HT1080 (cell line): Measurements from ENCODE around the gene EXOSC2. TPM values are rescaled to one million over a fixed set of nuclear protein-coding genes. Genes with fewer than 3 reads are reported as not detected.

Source experiments
- DNase-seq: peaks from one replicate; pipeline ENCODE4 v3.0.0-alpha.2; 2015; ENCODE audit warnings: low read depth
- total RNA-seq: library from RNA; depleted of rRNA; stranded (reverse); fragments of >200 nt; shearing (Covaris generic); gene quantifications from 2 replicates; pipeline ENCODE4 v1.2.3, GENCODE V29; 2014

Gene EXOSC2
- total RNA-seq, 1 experiment from 2014 or later: 69.6 TPM

DNA sequence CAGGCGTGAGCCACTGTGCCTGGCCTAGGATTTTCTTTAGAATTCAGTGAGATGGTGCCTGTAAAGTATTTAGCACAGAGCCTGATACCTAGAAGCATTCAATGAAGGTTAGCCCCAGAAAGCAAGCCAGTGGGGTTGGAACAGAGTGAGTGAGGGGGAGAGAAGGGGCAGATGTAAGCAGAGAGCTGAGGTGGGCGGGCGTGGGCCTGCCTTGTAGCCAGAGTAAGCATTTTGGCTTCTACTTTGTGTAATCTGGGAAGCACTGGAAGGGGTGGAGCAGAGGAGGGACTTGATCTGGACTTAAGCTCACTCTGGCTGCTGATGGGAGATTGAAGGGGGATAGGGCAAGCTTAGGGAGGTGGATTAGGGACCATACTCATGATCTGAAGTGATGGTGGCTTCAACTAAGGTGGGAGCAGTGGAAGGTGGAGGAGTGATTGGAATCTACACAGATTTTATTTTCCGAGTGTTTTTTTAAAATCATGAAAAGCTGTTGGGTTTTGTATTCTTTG lies 2.6 kb downstream of the EXOSC2 start:
- DNase-seq: no peak

DNA sequence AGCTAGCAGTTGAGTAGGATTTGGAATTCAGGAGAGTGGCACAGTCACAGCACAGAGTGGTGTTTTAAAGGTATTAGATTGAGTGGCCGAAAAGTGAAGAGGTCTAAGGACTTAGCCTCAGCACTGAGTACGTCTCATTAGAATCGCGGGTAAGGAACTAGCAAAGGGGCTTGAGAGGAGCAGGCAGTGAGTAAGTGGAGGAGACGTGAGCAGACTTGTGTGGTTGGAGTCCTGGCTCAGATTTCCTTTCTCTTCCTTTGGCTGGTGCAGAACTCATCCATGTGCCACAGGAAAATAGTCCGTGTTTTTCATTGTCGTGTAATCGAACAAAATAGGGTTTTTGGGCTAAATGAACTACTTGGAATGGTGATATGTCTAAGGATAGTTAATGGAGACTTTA lies 3.4 kb downstream of the EXOSC2 start:
- no peak for DNase-seq

DNA sequence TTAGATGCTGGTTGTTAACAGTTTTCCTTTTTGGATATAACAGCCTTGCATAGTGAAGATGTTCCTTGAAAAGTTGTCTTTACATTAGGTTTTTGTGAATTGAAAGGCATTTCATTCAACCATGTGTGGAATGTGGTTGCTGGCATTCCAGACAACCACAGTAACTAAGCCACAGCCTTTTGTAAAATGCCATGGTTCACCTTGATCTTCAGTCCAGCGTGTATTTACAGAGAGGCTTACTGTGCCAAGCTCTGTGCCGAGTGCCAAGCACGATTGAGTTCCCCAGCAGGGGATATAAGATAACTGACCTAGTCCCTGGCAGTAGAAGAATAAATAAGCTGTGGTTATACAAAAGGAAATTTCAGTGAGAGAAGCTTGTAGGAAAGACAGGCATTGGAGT lies 4.9 kb downstream of the EXOSC2 start:
- DNase-seq: peak; percentile 43

DNA sequence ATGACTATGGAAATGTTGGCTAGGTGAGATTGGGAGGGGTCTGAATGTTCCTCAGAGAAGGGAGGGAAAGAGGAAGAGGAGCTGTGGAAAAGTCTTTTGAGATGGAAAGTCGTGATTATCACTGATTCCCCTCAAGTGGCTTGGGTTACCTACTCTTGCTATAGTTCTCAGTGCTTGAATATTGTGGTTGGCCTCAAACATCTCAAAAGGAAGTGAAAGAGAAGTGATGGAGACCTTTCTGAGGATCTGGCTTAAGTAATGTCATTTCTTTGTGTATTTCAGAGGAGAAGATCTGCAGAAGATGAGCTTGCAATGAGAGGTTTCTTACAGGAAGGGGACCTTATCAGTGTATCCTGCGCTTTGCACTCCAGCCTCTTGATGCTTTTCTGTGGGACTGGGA lies 5.5 kb downstream of the EXOSC2 start:
- no peak for DNase-seq

DNA sequence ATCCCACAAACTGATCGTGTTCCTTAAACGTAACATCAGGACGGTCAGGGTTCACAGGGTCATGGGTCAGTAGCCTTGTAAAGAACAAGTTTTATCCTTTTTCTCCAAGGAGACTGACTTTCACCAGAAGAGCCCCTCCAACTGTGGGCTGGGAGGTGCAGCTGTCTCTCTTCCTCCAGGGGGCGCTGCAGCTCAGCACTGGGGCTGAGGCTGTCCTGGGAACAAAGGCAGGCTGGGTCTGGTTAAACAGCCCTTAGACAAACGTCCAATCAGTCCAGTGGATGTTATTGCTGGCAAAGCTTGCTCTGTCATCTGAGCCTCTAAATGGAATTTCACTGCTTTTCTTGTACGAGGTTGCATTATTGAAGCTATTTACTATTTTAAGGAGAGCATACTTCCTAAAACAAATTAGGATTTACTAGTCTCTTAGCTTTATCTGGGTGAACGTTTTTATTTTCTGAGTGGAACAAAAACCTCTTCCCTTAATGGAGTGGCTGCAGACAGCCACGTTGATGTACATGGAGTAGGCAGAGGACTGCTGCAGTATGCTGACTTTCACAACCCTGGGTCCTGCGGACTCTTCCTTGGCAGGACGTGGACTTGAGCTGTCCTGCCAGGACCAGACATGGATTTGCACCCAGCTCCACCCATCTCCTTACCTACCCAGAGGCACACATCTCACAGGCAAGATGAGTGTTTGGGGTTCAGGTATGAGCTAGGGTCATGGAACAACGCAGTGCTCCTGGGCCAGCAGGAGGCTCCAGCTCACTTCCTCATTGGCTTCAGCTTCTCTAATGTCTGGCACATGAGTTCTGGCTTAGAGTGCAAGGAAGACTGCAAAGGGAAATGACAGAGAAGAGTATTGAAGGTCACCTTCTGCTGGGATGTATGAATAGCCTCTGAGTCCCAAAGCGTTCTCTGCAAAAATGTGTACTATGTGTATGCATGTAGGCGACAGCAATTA lies 7.8 kb downstream of the EXOSC2 start:
- peak; percentile 46 for DNase-seq

DNA sequence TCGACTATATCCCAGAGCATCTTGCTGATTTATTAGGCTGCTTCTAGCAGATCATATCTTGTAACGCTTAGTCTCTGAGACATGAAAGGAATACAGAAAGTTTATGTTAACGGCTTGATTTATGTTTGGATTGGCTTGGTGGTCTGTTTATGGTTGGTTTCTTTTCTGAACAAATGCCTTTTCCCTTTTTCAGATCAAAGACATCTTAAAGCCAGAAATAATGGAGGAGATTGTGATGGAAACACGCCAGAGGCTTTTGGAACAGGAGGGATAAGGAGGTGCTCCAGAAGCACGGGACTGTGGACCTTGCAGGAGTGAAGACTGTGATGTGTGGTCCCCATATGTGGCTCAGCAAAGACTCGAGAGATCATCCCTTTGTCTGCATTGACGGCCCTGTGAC lies 9.9 kb downstream of the EXOSC2 start:
- DNase-seq: no peak

DNA sequence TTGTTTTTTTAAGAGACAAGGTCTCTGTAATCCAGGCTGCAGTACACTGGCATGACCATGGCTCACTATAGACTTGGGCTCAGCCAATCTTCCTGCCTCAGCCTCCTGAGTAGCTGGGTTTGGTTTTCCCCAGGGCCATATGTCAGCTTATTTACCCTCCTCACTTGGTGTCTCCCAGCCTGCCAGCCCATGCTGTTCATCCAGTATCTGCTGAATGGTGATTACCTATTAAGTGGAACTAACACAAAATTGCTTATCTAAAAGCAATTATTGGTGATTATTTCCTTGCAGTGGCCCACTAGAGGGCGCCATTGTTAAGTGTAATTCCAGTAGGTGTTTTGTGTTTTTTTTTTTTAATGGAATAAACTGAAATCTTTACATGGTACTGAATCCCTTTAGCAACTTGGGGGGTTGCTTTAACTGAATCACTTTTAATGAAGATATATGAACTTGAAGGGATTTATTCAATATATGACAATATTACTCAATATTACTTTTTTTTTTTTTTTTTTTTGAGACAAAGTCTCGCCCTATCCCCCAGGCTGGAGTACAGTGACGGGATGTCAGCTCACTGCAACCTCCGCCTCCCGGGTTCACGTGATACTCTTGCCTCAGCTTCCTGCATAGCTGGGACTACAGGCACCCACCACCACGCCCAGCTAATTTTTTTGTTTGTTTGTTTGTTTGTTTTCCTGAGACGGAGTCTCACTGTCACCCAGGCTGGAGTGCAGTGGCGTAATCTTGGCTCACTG lies 13.8 kb downstream of the EXOSC2 start:
- peak; percentile 51 for DNase-seq

DNA sequence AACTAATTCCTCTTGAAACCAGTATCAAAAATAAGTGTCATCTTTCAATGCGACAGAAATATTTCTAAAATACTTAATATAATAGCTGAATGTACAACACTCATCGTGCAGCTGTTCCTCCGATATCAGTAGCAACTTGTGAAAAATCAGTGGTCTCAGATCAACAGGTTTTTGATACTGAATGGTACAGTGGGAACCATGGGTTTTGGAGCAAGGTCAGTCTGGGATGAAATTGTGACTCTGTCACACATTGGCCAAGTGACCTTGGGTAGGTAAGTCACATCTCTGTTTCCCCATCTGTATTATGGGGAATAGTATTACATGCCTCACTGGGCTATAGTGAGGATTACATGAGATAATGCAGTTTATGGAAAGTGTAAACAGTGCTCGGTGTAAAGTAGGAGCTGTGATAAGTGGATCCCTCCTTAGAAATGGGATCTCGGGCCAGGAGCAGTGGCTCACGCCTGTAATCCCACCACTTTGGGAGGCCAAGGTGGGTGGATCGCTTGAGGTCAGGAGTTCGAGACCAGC lies 17.3 kb downstream of the EXOSC2 start:
- no peak for DNase-seq

DNA sequence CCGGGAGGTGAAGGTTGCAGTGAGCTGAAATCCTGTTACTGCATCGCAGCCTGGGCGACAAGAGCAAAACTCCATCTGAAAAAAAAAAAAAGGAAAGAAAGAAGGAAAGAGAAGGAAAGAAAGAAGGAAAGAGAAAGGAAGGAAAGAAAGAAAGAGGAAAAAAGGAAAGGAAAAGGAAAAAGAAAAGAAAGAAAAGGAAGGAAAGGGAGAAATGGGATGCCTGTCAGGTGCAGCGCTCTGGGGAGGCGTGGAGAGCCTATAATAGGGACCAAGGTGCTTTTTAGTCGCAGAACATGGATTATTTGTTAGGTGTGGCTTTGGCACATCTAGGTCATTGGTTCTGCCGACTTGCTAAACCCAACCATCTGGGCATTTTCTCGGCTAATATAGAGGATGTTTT lies 17.9 kb downstream of the EXOSC2 start:
- no peak for DNase-seq

DNA sequence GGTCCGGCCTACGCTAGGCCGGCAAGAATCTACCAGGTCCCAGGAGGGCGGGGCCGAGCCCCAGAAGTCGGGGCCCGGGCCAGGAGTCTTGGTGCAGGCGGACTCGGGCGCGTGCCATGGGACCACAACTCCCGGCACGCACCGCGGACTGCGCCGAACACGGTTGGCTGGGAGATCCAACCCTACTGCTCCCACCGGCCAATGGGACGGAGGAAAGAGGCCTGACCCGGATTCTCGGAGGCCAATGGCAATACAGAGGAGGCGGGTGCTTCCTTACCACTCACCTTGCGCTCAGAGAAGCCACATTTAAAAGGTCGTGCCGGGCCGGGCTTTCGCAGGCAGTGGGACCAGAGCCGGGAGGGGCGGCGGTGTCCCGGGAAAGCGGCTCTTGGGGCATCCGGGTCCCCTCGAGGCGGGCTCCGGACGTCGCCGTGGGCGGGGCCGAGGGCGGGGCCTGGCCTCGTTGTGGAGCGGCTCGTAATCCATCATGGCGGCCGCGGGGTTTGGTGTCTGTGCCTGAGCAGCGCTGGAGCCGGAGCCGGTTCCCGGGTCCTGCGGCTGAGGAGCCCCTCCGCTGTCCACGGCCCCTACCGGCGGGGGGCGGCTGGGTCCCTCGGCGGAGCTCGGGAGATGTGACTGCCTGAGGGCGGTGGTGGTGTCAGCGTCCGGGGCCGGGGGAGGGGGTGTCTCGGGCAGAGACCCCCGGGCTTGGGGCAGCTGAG lies 19.1 kb downstream of the EXOSC2 start:
- DNase-seq: peak; percentile 99

DNA sequence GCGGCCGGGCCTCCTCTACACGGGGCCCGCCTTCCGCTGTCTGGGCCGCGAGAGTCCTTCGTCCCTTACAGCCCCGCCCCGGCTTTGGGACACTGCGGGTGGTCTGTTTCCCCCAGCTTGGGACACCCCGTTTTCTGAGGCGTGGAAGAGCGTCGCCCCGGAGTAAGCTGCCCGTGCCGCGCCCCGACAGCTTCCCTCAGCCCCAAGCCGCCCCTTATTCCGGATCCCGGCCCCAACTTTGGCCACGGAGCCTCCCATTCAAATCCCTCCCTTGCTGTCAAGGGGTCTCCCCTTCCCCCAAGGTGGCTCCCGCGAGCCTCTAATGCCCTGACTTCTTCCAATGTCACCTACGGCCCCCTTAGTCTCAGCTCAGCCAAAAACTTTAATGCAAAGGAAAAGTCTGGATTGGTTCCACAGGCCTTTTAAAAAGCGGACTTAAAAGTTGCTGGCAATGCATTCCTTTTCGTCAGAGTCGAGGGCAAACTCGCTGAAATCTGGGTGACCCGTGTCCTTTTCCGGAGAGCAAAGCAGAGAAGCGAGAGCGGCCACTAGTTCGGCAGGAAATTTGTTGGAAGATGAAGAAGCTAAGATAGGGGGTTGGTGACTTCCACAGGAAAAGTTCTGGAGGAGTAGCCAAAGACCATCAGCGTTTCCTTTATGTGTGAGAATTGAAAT lies 19.8 kb downstream of the EXOSC2 start:
- no peak for DNase-seq

DNA sequence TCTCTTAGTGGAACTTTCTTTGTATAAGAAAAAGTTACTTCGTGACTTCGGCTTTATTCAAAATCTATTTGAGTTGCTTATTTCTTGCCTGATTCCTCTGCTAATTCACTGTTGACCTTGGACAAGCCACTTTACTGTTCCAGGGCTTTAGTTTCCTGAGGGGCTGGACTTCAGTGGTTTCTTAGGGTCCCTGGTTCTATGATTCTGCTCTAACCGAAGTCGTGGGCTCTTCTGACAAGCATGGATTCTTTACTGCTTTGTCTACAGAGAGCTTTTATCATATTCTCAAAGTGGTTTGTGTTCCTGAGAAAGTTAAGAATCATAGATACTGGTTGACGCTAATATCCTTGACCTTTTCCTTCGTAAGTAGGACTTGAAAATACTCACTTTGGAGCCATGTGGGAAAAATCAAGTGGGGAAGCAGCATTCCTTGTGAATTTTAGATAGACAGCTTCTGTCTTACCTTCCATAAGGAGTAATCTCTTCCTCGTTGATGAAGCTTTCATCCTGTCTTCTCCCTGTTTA lies 21.1 kb downstream of the EXOSC2 start:
- DNase-seq: no peak

DNA sequence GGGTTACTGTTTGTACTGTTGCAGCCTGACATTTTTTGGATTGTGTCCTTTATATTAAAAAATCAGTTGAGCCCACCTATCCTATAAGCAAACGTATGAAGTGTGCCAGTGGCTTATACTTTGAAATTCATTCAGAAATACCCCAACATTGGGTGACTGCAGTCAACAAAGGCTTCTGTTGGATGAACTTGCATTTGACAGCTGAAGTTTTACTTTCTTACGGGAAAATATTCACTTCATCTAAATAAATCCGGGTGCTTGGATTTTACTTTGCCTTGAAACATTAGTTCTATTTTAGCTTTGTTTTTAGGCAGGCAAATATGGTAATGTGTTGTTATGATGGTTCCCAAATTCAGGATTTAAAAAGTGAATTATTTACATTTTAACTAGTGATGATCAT lies 21.7 kb downstream of the EXOSC2 start:
- no peak for DNase-seq

DNA sequence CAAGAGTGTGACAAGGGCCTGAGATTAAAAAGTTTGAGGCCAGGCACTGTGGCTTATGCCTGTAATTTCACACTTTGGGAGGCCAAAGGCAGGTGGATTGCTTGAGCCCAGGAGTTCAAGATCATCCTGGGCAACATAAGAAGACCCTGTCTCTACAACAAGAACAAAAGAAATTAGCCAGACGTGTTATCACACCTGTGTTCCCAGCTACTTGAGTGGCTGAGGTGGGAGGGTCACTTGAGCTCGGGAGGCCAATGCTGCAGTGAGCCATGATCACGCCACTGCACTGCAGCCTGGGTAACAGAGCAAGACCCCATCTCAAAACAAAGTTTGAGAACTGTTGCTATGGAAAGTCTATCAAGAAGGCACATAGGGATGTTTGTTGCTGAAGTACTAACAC lies 25.0 kb downstream of the EXOSC2 start:
- no peak for DNase-seq

DNA sequence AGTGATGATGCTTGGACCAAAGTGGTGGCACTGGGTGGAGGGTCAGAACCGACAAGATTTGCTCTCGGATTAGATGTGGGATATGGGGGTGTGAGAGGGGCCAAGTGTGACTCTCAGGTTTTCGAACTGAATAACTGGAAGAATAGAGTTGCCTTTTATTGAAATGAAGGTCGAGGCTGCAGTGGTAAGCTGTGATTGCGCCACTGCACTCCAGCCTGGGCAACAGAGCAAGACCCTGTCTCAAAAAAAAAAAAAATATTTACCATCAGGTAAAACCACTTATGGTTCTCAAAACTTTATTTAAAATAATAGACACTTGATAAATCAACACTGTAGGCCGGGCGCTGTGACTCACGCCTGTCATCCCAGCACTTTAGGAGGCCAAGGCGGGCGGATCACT lies 27.2 kb downstream of the EXOSC2 start:
- no peak for DNase-seq

DNA sequence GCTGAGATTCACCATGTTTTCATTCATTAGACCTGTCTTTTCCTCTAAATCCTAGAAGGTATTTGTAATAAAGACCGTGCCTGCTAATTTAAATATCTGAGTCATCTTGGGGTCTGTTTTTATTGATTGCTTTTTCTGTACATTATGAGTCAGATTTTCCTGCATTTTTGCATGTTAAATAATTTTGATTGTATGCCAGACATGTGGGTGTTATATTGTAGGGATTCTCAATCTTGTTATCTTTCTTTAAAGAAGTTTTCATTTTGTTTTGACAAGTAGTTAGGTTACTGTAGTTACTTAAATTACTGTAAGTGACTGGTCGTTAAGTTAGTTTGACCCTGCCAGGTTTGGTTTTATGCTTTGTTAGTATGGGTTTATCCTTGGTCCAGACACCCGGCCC lies 35.1 kb downstream of the EXOSC2 start:
- DNase-seq: peak; percentile 30

DNA sequence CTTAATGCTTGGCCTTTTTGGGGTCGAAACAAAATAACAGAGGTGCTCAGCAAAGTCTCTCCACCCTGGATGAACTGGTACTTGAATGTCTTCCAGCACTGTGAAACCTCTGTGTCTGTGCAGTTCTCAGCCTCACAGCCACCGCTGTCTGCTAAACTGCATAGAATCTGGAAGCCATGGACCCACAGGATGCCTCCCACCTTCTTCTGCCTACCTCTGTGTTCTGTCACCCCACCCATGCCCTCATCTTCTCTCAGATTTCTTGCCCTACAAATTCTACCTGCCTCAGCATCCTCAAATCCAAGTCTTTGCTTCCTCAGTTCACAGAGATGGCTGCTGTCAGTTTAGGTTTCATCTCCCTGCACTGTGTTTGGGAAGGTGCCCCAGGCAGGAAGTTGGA lies 35.6 kb downstream of the EXOSC2 start:
- no peak for DNase-seq

DNA sequence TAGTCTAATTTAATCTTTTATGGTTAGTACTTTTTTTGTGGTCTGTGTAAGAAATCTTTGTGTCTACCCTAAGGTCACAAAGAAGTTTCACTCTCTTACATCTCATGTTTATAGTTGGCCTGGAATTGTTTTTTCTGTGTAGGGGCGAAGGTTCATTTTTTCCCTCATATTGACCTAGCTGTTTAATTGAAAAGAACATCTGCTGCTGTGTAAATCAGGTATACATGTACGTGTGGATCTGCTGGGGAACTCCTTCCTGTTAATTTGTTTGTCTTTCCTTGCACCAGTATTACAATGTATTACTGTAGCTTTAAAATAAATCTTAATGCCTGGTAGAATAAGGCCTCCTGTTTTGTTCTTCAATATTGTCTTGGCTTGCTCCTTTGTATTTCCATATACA lies 37.8 kb downstream of the EXOSC2 start:
- no peak for DNase-seq

DNA sequence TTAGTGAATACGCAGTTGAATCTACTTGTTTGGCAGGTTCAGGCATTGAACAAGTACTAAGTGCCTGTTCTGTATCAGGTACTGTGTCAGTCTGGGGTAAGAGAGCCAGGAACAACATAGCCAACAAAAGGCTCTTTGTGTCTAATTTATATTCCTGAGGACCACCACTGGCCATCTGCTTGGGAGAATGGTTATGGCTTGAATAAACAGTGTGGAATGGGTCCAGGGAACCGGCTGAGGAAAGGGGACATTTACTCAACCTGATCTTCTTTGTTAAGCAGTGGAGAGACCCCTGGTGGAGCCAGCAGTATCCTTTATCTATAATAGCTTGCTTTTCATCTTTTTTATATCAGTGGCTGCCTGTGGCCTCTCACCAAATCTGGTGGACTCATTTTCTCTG lies 38.6 kb downstream of the EXOSC2 start:
- DNase-seq: peak; percentile 38

DNA sequence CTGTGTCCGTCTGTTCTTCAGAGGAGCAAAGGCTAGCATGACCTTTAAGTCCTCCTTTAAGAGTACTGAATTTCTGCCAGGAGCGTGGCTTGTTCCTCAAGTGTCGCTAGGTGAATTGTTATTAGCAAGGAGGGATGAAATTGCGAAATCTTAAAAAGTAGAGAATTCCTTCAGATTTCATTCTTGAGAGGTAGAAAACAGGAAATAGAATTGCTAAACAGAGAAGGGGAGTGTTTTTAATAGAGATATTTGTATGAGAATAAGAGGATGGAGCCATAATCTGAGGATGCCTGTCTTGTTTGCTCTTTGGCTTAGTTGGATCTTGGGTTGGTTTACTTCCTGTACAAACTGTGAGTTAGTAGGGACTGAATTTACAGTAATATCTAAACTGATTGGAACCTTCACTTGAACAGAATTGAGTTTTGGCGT lies 39.2 kb downstream of the EXOSC2 start:
- no peak for DNase-seq

DNA sequence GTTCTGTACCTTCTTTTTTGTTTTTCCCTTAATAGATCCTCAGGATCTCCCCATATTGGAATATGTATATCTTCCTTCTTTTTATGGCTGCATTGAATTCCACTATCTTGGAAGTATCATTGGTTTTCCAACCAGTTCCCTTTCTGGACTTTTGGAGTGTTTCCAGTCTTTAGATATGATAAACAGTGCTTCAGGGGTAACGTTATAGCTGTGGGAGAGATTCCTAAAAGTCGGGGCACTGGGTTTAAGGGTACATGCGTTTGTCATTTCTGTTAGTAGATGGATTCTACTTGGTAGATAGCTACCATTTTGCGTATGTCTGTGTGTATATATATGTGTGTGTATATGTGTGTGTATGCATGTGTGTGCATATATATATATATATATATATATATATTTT lies 42.0 kb downstream of the EXOSC2 start:
- no peak for DNase-seq
